ENCODE measurements around the gene KNSTRN.

DNA sequence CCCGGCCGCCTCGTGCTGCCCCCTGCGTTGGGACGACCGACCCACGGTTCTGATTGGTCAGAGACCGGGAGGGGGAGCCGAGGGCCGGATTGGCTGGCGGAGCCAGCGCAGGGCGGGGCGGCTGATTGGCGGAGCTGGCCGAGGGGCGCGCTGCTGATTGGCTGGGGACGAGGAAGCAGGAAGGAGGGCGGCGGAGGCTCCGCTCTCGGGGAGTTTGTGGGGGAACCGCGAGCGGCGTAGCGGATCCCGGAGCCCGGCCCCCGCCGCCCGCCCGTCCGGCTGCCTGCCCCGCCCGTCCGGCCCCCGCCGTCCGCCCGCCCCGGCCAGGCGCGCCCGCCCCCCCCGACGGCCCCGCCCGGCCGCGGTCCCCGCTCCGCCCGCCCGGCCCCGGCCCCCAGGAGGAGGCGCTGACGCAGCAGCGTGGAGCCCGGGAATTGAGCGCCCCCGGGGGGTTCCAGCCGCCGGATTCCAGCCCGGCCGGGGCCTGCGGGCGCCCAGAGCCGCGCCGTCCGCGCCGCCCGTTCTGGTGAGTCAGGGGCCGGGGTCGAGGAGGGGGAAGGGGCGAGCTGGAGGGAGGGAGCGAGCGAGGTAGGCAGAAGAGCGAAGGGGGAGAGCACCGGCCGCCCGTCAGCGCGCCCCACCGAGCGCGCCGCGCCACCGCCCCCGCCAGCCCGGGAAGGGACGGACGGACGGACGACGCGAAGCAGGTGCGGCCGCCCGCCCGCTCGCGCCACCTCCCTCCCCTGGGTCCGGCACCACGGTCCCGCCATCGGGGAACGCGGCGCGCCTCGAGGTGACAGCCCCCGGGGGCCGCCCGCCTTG is 58.4 kb downstream of the KNSTRN start, which contains the start of gene BAHD1:
- TF ChIP-seq POLR2A (IDR thresholded peaks at IDR 0.05; ENCODE audit: low read depth, low read length), result peak; percentile 51; the same call in 1 of the 2 replicates
- no peak for TF ChIP-seq TAF1 (IDR thresholded peaks at IDR 0.05; ENCODE audit: borderline replicate concordance, low read depth, low read length)

Measured in GM12892 (cell line).